Gastroesophageal sphincter (tissue), 3 donors: ENCODE results near the gene RABGGTA.

Experiments
- CTCF ChIP-seq, 4 experiments: fragments of 200-600 bp in 2 of 4; fragments of 450-650 bp in 2 of 4; sonication (generic) in 1 of 4; IDR thresholded peaks; one replicate each; pipeline ENCODE4 v1.5.1; 2017 to 2019; ENCODE audit warnings: antibody characterized with exemption in 4 of 4, mild to moderate bottlenecking in 2 of 4, moderate library complexity in 2 of 4
- EP300 ChIP-seq: sonication (generic); formaldehyde crosslinking; IDR thresholded peaks from one replicate; pipeline ENCODE4 v1.6.1; 2017; ENCODE audit warnings: antibody characterized with exemption, mild to moderate bottlenecking
- POLR2A ChIP-seq, 2 donors: fragments of 450-650 bp; IDR thresholded peaks; one replicate each; pipeline ENCODE4 v1.6.1; 2017; ENCODE audit warnings: antibody characterized with exemption in 2 of 2, mild to moderate bottlenecking in 2 of 2, moderate library complexity in 1 of 2
- POLR2AphosphoS5 ChIP-seq: sonication (generic); formaldehyde crosslinking; IDR thresholded peaks from one replicate; pipeline ENCODE4 v1.6.1; 2017; ENCODE audit warnings: antibody characterized with exemption

- TF ChIP-seq CTCF (IDR thresholded peaks at IDR 0.05), result no peak
- TF ChIP-seq POLR2A (IDR thresholded peaks at IDR 0.05), result no peak
- TF ChIP-seq EP300, result no peak
- no peak for TF ChIP-seq POLR2AphosphoS5
These were observed 55.1 kb downstream of the RABGGTA start for GRCh38 chr14:24216345-24216699.
